Endothelial cell of umbilical vein (primary cell): Measurements from ENCODE around the gene TOR1AIP1. TPM values are rescaled to one million over a fixed set of nuclear protein-coding genes. Genes with fewer than 3 reads are reported as not detected.

Experiments
- BruUV-seq: library from RNA; stranded (reverse); fragments of 400-500 nt; replicated peaks from 2 replicates; lab custom pipeline; 2021; lab: Mats Ljungman, UMichigan
- CTCF ChIA-PET: fragments of 300-600, 350-600 bp; sonication (Branson Sonifier 250); formaldehyde crosslinking; loops from one replicate; lab custom pipeline; 2021; ENCODE audit warnings: antibody characterized with exemption, inconsistent platforms; lab: Charles Lee
- POLR2A ChIA-PET: fragments of 300-600, 350-600 bp; sonication (Branson Sonifier 250); formaldehyde crosslinking; loops from one replicate; lab custom pipeline; 2021; ENCODE audit warnings: antibody characterized with exemption, inconsistent platforms; lab: Charles Lee
- DNase-seq: peaks from one replicate; pipeline ENCODE4 v3.0.0-alpha.2; 2011; ENCODE audit warnings: low read depth, low spot score
- FAIRE-seq: peaks from 2 replicates; lab custom pipeline; 2011; peaks lifted over from hg19 to GRCh38; lab: Jason Lieb, UNC
- H2AFZ ChIP-seq: 2 replicates; pipeline ENCODE4 v1.6.0; 2012; ENCODE audit warnings: low read depth, low read length, control low read depth, inconsistent platforms
- H3K27ac ChIP-seq: 2 replicates; pipeline ENCODE4 v1.5.1; 2011; ENCODE audit warnings: low read depth, mild to moderate bottlenecking, control low read depth, low read length, moderate library complexity; ENCODE audit not compliant: insufficient read depth
- H3K27me3 ChIP-seq, 2 experiments: 2 replicates each; pipeline versions ENCODE4 v1.6.0 to v1.6.1; 2011; ENCODE audit warnings: low read length in 2 of 2, mixed read lengths in 1 of 2; ENCODE audit not compliant: control insufficient read depth in 2 of 2, insufficient read depth in 2 of 2
- H3K36me3 ChIP-seq, 2 experiments: 2 replicates in 1 of 2; 3 replicates in 1 of 2; pipeline ENCODE4 v1.5.1; 2011; ENCODE audit warnings: low read length in 2 of 2, mild to moderate bottlenecking in 1 of 2, moderate library complexity in 1 of 2; ENCODE audit not compliant: control insufficient read depth in 2 of 2, insufficient read depth in 2 of 2; ENCODE audit errors: extremely low read depth in 1 of 2
- H3K4me1 ChIP-seq: 3 replicates; pipeline ENCODE4 v1.5.1; 2011; ENCODE audit warnings: mild to moderate bottlenecking, low read length; ENCODE audit not compliant: control insufficient read depth, insufficient read depth; ENCODE audit errors: extremely low read depth
- H3K4me2 ChIP-seq: 2 replicates; pipeline ENCODE4 v1.6.1; 2011; ENCODE audit warnings: low read length, control low read depth, mixed read lengths; ENCODE audit not compliant: insufficient read depth
- H3K4me3 ChIP-seq, 3 experiments: fragments of 200-600 bp in 1 of 3; sonication (generic), shearing (Covaris generic) in 1 of 3; replicated peaks in 1 of 3; 2 replicates each; pipeline ENCODE4 v1.5.1; 2011 to 2016; ENCODE audit warnings: control low read depth in 3 of 3, low read length in 3 of 3, mild to moderate bottlenecking in 2 of 3, inconsistent platforms in 1 of 3, low read depth in 1 of 3, moderate library complexity in 1 of 3; ENCODE audit not compliant: insufficient read depth in 1 of 3
- H3K79me2 ChIP-seq: 2 replicates; pipeline ENCODE4 v1.6.0; 2012; ENCODE audit warnings: low read length, inconsistent platforms; ENCODE audit not compliant: control insufficient read depth, insufficient read depth
- H3K9ac ChIP-seq: replicated peaks from 2 replicates; pipeline ENCODE3; 2011; ENCODE audit warnings: low read length, control low read depth; ENCODE audit not compliant: insufficient read depth; ENCODE audit errors: extremely low read depth
- H3K9me1 ChIP-seq: replicated peaks from 3 replicates; pipeline ENCODE4 v1.6.0; 2011; ENCODE audit warnings: mild to moderate bottlenecking, low read length; ENCODE audit not compliant: control insufficient read depth, insufficient read depth; ENCODE audit errors: extremely low read depth
- H3K9me3 ChIP-seq: replicated peaks from 2 replicates; pipeline ENCODE4 v1.5.1; 2012; ENCODE audit warnings: low read length, inconsistent platforms; ENCODE audit not compliant: control insufficient read depth, insufficient read depth
- H4K20me1 ChIP-seq: replicated peaks from 2 replicates; pipeline ENCODE3; 2011; ENCODE audit warnings: mild to moderate bottlenecking, low read length; ENCODE audit not compliant: control insufficient read depth, insufficient read depth; ENCODE audit errors: extremely low read depth
- EZH2 ChIP-seq: IDR thresholded peaks from 2 replicates; pipeline ENCODE4 v1.6.1; 2012; ENCODE audit warnings: borderline replicate concordance, low read depth, mild to moderate bottlenecking, moderate library complexity, low read length, inconsistent platforms; ENCODE audit not compliant: severe bottlenecking
- FOS ChIP-seq: IDR thresholded peaks from 2 replicates; pipeline ENCODE4 v1.6.1; 2011; ENCODE audit warnings: mild to moderate bottlenecking, low read length, moderate library complexity, borderline replicate concordance; ENCODE audit not compliant: insufficient read depth
- GATA2 ChIP-seq: IDR thresholded peaks from 2 replicates; pipeline ENCODE4 v1.7.0; 2011; ENCODE audit warnings: low read depth, mild to moderate bottlenecking, moderate library complexity, mixed read lengths, low read length; ENCODE audit not compliant: insufficient read length, insufficient read depth
- JUN ChIP-seq: IDR thresholded peaks from 2 replicates; pipeline ENCODE4 v1.6.1; 2011; ENCODE audit warnings: borderline replicate concordance, low read depth; ENCODE audit not compliant: insufficient read length, insufficient read depth
- MYC ChIP-seq: IDR thresholded peaks from one replicate; pipeline ENCODE4 v1.6.1; 2011; ENCODE audit warnings: mild to moderate bottlenecking, low read depth, low read length
- POLR2A ChIP-seq: IDR thresholded peaks from 2 replicates; pipeline ENCODE4 v1.6.1; 2012; ENCODE audit warnings: low read depth, mild to moderate bottlenecking, control low read depth, low read length
- POLR2AphosphoS5 ChIP-seq: IDR thresholded peaks from 2 replicates; pipeline ENCODE4 v1.6.1; 2012; ENCODE audit warnings: low read depth, mild to moderate bottlenecking, control low read depth, low read length, moderate library complexity; ENCODE audit not compliant: insufficient read depth
- dilution Hi-C: fragments of 300-500 bp; cut with MboI; formaldehyde crosslinking; loops from one replicate; pipeline ENCODE4 v1.15.0; 2019; ENCODE audit warnings: low sequenced_read_pairs; ENCODE audit not compliant: extremely low pct_ligation_motif_present
- intact Hi-C: fragments of 100-400 bp; cut with micrococcal nuclease; formaldehyde crosslinking; loops from one replicate; pipeline ENCODE4 v1.10.0; 2022
- polyA plus RNA-seq, 4 experiments: library from polyadenylated mRNA; depleted of rRNA in 3 of 4; stranded (reverse) in 3 of 4; unstranded in 1 of 4; fragments of >200 nt; gene quantifications; 2 replicates each; pipeline versions ENCODE4 v1.2.1 to v1.2.3, GENCODE V29; 2011 to 2012; ENCODE audit warnings: missing spikeins in 1 of 4
- total RNA-seq: library from RNA; stranded (reverse); gene quantifications from 2 replicates; pipeline ENCODE4 v1.2.3, GENCODE V29; 2021
- TF ChIP-seq, protein P1 (sequence below): IDR thresholded peaks from 2 replicates; pipeline ENCODE4 v1.6.1; 2011; ENCODE audit not compliant: insufficient read depth, insufficient read length
- TF ChIP-seq, protein P2 (sequence below), 2 donors: IDR thresholded peaks; 1 replicate in 1 of 2; 2 replicates in 1 of 2; pipeline ENCODE4 v1.5.1; 2011; ENCODE audit warnings: low read length in 2 of 2, mild to moderate bottlenecking in 2 of 2, moderate library complexity in 2 of 2, control low read depth in 1 of 2, inconsistent platforms in 1 of 2, low read depth in 1 of 2; ENCODE audit not compliant: insufficient read depth in 1 of 2; ENCODE audit errors: extremely low read depth in 1 of 2

Gene TOR1AIP1
- total and polyA plus RNA-seq, 2 donors (not counting 3 experiments of a cell fraction or from before 2014, with no cell fraction given): 12.0 to 28.8 TPM

- Histone ChIP-seq H2AFZ (no peak overlapping the region), H3K4me1 (no peaks in the 10 kb centered on the region), H3K4me3 (no peak overlapping the region), H4K20me1 (no peaks in the 10 kb centered on the region), H3K27me3 (no peaks in the 10 kb centered on the region), H3K27ac (no peak overlapping the region), H3K36me3 (peaks cover 8 to 12% of the 10 kb centered on the region in 2 experiments), H3K9me3 (no peaks in the 10 kb centered on the region), H3K79me2 (no peaks in the 10 kb centered on the region), H3K9me1 (peaks cover 5% of the 10 kb centered on the region), H3K9ac (no peak overlapping the region), H3K4me2 (no peak overlapping the region)
- BruUV-seq: no TSS peak
- DNase-seq (peak; percentile 41), FAIRE-seq (peak; percentile 57)
- POLR2A ChIA-PET: no interaction called here
- CTCF ChIA-PET: interaction anchor here (0.8 to 1.8 kb wide), 3 partner anchors 12 to 24 kb away, joined by 4 to 5 read pairs (median 4); no protein-coding TSS in a partner anchor
- TF ChIP-seq POLR2AphosphoS5 (no peak), GATA2 (no peak), FOS (no peak), POLR2A (no peak), JUN (no peak), MYC (no peak), EZH2 (no peak)
- TF ChIP-seq, protein P1, sequence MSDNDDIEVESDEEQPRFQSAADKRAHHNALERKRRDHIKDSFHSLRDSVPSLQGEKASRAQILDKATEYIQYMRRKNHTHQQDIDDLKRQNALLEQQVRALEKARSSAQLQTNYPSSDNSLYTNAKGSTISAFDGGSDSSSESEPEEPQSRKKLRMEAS: no peak
- TF ChIP-seq, protein P2, sequence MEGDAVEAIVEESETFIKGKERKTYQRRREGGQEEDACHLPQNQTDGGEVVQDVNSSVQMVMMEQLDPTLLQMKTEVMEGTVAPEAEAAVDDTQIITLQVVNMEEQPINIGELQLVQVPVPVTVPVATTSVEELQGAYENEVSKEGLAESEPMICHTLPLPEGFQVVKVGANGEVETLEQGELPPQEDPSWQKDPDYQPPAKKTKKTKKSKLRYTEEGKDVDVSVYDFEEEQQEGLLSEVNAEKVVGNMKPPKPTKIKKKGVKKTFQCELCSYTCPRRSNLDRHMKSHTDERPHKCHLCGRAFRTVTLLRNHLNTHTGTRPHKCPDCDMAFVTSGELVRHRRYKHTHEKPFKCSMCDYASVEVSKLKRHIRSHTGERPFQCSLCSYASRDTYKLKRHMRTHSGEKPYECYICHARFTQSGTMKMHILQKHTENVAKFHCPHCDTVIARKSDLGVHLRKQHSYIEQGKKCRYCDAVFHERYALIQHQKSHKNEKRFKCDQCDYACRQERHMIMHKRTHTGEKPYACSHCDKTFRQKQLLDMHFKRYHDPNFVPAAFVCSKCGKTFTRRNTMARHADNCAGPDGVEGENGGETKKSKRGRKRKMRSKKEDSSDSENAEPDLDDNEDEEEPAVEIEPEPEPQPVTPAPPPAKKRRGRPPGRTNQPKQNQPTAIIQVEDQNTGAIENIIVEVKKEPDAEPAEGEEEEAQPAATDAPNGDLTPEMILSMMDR (IDR thresholded peaks at IDR 0.05; ENCODE audit: extremely low read depth in 1 of 2, insufficient read depth in 1 of 2, low read depth in 1 of 2, low read length in 2 of 2): no peak
- dilution Hi-C loops: no loop called here
- intact Hi-C loops: no loop called here
Observed at GRCh38 chr1:179921472-179921871, 39.4 kb downstream of the TOR1AIP1 start.
